Bronchial epithelial cell (primary cell): ENCODE data around the gene TSHB. TPM values are rescaled to one million over a fixed set of nuclear protein-coding genes. Genes with fewer than 3 reads are reported as not detected.
A peak's percentile ranks its signal among the peaks of the same experiment; 100 is the strongest.

Source experiments
- DNase-seq: peaks from one replicate; pipeline ENCODE4 v3.0.0-alpha.2; 2010; ENCODE audit warnings: low read depth
- FAIRE-seq: peaks from 2 replicates; lab custom pipeline; 2011; peaks lifted over from hg19 to GRCh38; lab: Jason Lieb, UNC
- H3K27me3 ChIP-seq: 2 replicates; pipeline ENCODE4 v1.5.1; 2011; ENCODE audit warnings: low read length; ENCODE audit not compliant: control insufficient read depth, insufficient read depth
- H3K36me3 ChIP-seq: 2 replicates; pipeline ENCODE4 v1.5.1; 2011; ENCODE audit warnings: low read length; ENCODE audit not compliant: control insufficient read depth, insufficient read depth
- H3K4me3 ChIP-seq: 2 replicates; pipeline ENCODE4 v1.5.1; 2011; ENCODE audit warnings: mild to moderate bottlenecking, low read depth, low read length, control low read depth
- total RNA-seq: library from RNA; depleted of rRNA; stranded (reverse); fragments of >200 nt; gene quantifications from 2 replicates; pipeline ENCODE4 v1.2.1, GENCODE V29; 2014
- TF ChIP-seq, protein P1 (sequence below): IDR thresholded peaks from 2 replicates; pipeline ENCODE4 v1.5.1; 2011; ENCODE audit warnings: mild to moderate bottlenecking, moderate library complexity, low read length, control low read depth, inconsistent platforms; ENCODE audit not compliant: insufficient read depth, severe bottlenecking

The TSHB gene
- total RNA-seq, 1 donor from 2014 or later: not detected

DNA sequence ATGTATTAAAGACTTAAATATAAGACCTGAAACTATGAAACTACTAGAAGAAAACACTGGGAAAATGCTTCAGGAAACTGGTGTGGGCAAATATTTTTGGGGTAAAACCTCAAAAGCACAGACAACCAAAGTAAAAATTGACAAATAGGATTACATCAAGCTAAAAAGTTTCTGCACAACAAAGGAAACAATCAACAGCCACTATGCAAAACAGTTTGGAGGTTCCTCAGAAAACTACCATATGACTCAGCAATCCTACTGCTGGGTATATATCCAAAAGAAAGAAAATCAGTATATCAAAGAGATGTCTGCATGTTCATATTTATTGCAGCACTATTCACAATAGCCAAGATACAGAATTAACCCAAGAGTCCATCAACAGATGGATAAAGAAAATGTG is 17.1 kb downstream of the TSHB start:
- no peak for FAIRE-seq
- H3K27me3 ChIP-seq: no peaks in the 10 kb centered on the region

DNA sequence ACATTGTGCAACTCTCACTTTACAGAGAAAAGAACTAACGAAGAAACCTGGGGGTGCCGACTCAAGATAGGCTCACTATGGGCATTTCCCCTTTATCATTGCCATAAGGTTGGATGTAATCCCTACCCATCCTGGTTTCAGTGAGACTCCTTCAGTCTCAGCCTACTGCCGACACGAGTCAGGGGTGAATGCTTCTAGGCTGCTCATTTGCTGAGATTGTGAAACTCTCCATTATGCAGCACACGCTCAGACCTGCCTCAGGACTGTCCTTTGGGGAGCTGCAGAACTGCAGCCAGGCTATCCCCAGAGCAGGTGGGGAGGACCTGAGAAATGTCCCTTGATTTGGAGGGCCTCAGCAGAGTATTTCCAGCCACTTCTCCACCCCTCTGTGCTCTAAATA is 22.2 kb downstream of the TSHB start:
- peak; percentile 97 for FAIRE-seq
- Histone ChIP-seq H3K36me3 (no peaks in the 10 kb centered on the region), H3K4me3 (no peak overlapping the region), H3K27me3 (no peaks in the 10 kb centered on the region)
- DNase-seq: peak; percentile 91
- TF ChIP-seq, protein P1, sequence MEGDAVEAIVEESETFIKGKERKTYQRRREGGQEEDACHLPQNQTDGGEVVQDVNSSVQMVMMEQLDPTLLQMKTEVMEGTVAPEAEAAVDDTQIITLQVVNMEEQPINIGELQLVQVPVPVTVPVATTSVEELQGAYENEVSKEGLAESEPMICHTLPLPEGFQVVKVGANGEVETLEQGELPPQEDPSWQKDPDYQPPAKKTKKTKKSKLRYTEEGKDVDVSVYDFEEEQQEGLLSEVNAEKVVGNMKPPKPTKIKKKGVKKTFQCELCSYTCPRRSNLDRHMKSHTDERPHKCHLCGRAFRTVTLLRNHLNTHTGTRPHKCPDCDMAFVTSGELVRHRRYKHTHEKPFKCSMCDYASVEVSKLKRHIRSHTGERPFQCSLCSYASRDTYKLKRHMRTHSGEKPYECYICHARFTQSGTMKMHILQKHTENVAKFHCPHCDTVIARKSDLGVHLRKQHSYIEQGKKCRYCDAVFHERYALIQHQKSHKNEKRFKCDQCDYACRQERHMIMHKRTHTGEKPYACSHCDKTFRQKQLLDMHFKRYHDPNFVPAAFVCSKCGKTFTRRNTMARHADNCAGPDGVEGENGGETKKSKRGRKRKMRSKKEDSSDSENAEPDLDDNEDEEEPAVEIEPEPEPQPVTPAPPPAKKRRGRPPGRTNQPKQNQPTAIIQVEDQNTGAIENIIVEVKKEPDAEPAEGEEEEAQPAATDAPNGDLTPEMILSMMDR: no peak

More for the DNA sequence above, 17.1 kb downstream of the TSHB start:
- no peak for DNase-seq
- Histone ChIP-seq H3K36me3 (no peaks in the 10 kb centered on the region), H3K4me3 (no peak overlapping the region)
- TF ChIP-seq, protein P1: no peak

DNA sequence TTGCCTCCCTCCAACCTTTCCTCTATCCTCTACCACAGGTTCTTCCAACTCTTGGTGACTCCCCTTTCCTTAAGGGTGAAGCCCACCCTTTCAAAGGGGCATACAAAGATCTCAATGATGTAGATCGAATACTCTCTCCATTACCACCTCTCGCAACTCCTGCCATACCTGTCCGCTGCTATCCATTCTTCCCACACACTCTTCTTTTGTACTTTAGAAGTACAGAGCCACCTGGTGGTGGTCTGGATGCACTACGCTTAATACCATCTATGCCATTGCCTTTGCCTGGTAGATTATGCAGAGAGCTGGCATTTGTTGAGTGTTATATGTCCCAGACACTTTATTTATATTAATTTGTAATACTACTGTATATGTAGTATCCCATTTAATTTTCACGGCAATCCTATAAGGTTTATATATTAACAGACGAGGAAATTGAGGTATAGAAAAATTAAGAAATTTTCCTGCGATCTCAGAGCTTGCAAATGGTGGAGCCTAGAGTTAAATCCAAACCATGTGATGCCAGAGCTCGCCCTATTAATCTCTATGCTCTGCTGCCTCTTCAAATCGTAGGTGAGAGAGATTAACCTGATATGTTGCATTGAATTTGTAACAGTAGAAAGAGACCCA is 22.9 kb downstream of the TSHB start:
- Histone ChIP-seq H3K27me3 (no peaks in the 10 kb centered on the region), H3K4me3 (no peak overlapping the region), H3K36me3 (no peaks in the 10 kb centered on the region)
- FAIRE-seq (no peak), DNase-seq (peak; percentile 73)
- TF ChIP-seq, protein P1: peak; percentile 72

DNA sequence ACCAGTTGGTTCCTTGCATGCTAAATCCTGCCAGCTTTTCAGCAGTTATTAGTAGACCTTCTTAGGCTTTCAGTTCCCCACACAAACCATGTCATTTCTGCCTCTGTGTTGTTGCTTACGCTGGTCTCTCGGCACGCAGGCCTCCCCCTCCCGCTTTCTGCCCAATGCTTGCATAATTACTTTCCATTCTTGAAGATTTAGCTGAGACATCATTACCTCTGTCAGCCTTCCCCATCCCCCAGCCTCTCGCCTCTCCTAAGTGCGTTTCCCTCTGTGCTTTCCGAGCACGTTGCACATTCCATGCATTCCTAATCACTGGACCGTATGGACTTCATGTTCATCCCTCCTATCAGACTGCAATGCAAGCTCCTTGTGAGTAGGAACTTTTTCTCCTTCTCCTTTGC is 26.8 kb downstream of the TSHB start:
- H3K4me3 ChIP-seq: no peak overlapping the region
- FAIRE-seq (no peak), DNase-seq (peak; percentile 10)
- TF ChIP-seq, protein P1: no peak
- H3K36me3 ChIP-seq: no peaks in the 10 kb centered on the region
- H3K27me3 ChIP-seq: no peaks in the 10 kb centered on the region

DNA sequence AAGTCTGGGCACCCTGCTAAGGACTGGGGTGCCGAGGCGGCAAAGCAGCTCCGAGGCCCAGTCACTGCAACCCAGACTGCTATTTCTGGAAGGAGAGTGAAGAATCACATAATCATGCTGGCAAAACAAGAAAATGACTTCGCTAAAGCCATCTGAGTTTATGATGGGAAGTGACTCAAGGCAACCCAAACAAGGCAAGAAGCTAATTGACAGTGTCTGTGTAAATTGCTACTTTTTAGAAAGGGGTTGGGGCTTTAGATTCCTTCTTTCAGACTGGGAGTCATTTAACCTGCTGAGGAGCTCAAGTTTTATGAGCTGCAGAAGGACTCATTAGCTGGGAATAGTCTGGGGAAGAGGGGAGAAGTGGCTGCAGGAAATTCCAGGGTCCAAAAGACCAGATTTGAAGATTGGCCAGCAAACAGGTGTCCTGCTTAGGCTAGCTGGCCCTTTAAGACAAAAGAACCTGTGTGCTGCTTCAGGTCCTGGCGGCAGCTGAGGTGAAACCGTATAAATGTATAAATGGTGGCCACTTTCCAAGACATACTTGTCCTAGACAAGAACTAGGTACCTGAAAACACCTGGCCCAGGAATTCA is 28.1 kb downstream of the TSHB start:
- TF ChIP-seq, protein P1: no peak
- DNase-seq (no peak), FAIRE-seq (no peak)
- Histone ChIP-seq H3K36me3 (no peaks in the 10 kb centered on the region), H3K4me3 (no peak overlapping the region), H3K27me3 (no peaks in the 10 kb centered on the region)
